Fibroblast of mammary gland (primary cell): ENCODE data around the gene IGHMBP2.

ENCODE experiments used
- DNase-seq: peaks from one replicate; pipeline ENCODE4 v3.0.0-alpha.2; 2010; ENCODE audit warnings: low read depth
- H3K4me3 ChIP-seq: 2 replicates; pipeline ENCODE4 v1.5.1; 2011; ENCODE audit warnings: low read depth, mild to moderate bottlenecking, low read length, moderate library complexity; ENCODE audit not compliant: control insufficient read depth
- CTCF ChIP-seq: conservative IDR thresholded peaks from 2 replicates; pipeline ENCODE4 v1.5.1; 2011; ENCODE audit warnings: low read depth, low read length, inconsistent platforms; ENCODE audit not compliant: control insufficient read depth, insufficient read depth

Gene IGHMBP2

GRCh38 chr11:68925611-68926010 is 21.9 kb downstream of the IGHMBP2 start:
- H3K4me3 ChIP-seq, result no peak overlapping the region
- TF ChIP-seq CTCF, result no peak
- DNase-seq, result no peak

- no peak for TF ChIP-seq CTCF
- DNase-seq, result no peak
- H3K4me3 ChIP-seq, result no peak overlapping the region
Measured at GRCh38 chr11:68927280-68928135, 23.8 kb downstream of the IGHMBP2 start.

GRCh38 chr11:68928136-68928880 is 24.6 kb downstream of the IGHMBP2 start:
- no peak for TF ChIP-seq CTCF
- no peak for DNase-seq
- H3K4me3 ChIP-seq, result no peak overlapping the region

GRCh38 chr11:68929135-68929534 is 25.4 kb downstream of the IGHMBP2 start:
- DNase-seq, result no peak
- no peak overlapping the region for H3K4me3 ChIP-seq
- no peak for TF ChIP-seq CTCF

GRCh38 chr11:68929706-68930570 is 26.2 kb downstream of the IGHMBP2 start:
- H3K4me3 ChIP-seq, result no peak overlapping the region
- TF ChIP-seq CTCF, result no peak
- DNase-seq, result no peak
